Measurements from ENCODE around the gene SPATA20.

SPATA20 gene

GRCh38 chr17:50571681-50572080 lies 24.7 kb downstream of the SPATA20 start:
- H3K27ac ChIP-seq = no peak overlapping the region
- no peak for TF ChIP-seq CTCF (IDR thresholded peaks at IDR 0.05)
- no peak for TF ChIP-seq ZFX (IDR thresholded peaks at IDR 0.05; ENCODE audit: borderline replicate concordance)

- no peak overlapping the region for H3K27ac ChIP-seq
- TF ChIP-seq ZFX (IDR thresholded peaks at IDR 0.05; ENCODE audit: borderline replicate concordance) (no peak), CTCF (IDR thresholded peaks at IDR 0.05) (no peak)
Observed at GRCh38 chr17:50572541-50572940, 25.6 kb downstream of the SPATA20 start.

- H3K27ac ChIP-seq = no peak overlapping the region
- TF ChIP-seq ZFX (IDR thresholded peaks at IDR 0.05; ENCODE audit: borderline replicate concordance) (no peak), CTCF (IDR thresholded peaks at IDR 0.05) (no peak)
Observed at GRCh38 chr17:50573866-50574611, 27.1 kb downstream of the SPATA20 start.

GRCh38 chr17:50575581-50576210 lies 28.7 kb downstream of the SPATA20 start:
- H3K27ac ChIP-seq = no peak overlapping the region
- TF ChIP-seq ZFX (IDR thresholded peaks at IDR 0.05; ENCODE audit: borderline replicate concordance) = no peak
- TF ChIP-seq CTCF (IDR thresholded peaks at IDR 0.05) = peak; percentile 51

GRCh38 chr17:50576864-50577263 lies 29.9 kb downstream of the SPATA20 start:
- no peak overlapping the region for H3K27ac ChIP-seq
- no peak for TF ChIP-seq CTCF (IDR thresholded peaks at IDR 0.05)
- no peak for TF ChIP-seq ZFX (IDR thresholded peaks at IDR 0.05; ENCODE audit: borderline replicate concordance)

GRCh38 chr17:50577451-50577954 lies 30.5 kb downstream of the SPATA20 start:
- TF ChIP-seq CTCF (IDR thresholded peaks at IDR 0.05) (no peak), ZFX (IDR thresholded peaks at IDR 0.05; ENCODE audit: borderline replicate concordance) (no peak)
- no peak overlapping the region for H3K27ac ChIP-seq

- TF ChIP-seq CTCF (IDR thresholded peaks at IDR 0.05) (no peak), ZFX (IDR thresholded peaks at IDR 0.05; ENCODE audit: borderline replicate concordance) (no peak)
- H3K27ac ChIP-seq = no peak overlapping the region
Observed at GRCh38 chr17:50578173-50578572, 31.2 kb downstream of the SPATA20 start.
